Subcutaneous adipose tissue (tissue), 4 donors: Measurements from ENCODE around the gene TMPRSS11A. TPM values are rescaled to one million over a fixed set of nuclear protein-coding genes. Genes with fewer than 3 reads are reported as not detected.

Source experiments
- total RNA-seq, 4 donors: library from RNA; depleted of rRNA; stranded (reverse); fragments of >200 nt; gene quantifications; one replicate each; pipeline ENCODE4 v1.1.0, GENCODE V29; 2016
- TF ChIP-seq, protein P1 (sequence below): fragments of 450-650 bp; IDR thresholded peaks from one replicate; pipeline ENCODE4 v1.5.1; 2016; ENCODE audit warnings: low read depth, mild to moderate bottlenecking, control low read depth, antibody characterized with exemption, moderate library complexity

The TMPRSS11A gene
- total RNA-seq, 4 donors from 2014 or later, result not detected

DNA sequence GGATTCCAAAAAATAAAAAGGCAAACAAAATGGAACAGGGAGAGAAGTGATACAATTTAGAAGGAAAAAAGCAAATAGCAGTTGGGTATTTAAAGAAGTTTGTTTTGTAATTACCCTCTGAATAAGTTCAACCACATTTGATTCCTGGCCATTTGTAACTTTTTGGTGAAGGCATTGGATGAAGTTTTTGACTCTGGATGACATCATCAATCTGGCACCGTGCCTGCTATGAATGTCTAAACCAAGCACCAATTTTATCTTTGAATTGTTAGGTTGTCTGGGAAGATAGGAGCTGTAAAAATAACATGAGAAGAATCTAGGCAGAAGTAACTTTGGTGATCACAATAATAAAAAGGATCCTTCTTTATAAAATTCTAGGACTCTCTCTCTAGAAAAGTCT, 29.5 kb downstream of the TMPRSS11A start:
- TF ChIP-seq, protein P1, sequence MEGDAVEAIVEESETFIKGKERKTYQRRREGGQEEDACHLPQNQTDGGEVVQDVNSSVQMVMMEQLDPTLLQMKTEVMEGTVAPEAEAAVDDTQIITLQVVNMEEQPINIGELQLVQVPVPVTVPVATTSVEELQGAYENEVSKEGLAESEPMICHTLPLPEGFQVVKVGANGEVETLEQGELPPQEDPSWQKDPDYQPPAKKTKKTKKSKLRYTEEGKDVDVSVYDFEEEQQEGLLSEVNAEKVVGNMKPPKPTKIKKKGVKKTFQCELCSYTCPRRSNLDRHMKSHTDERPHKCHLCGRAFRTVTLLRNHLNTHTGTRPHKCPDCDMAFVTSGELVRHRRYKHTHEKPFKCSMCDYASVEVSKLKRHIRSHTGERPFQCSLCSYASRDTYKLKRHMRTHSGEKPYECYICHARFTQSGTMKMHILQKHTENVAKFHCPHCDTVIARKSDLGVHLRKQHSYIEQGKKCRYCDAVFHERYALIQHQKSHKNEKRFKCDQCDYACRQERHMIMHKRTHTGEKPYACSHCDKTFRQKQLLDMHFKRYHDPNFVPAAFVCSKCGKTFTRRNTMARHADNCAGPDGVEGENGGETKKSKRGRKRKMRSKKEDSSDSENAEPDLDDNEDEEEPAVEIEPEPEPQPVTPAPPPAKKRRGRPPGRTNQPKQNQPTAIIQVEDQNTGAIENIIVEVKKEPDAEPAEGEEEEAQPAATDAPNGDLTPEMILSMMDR, result no peak

DNA sequence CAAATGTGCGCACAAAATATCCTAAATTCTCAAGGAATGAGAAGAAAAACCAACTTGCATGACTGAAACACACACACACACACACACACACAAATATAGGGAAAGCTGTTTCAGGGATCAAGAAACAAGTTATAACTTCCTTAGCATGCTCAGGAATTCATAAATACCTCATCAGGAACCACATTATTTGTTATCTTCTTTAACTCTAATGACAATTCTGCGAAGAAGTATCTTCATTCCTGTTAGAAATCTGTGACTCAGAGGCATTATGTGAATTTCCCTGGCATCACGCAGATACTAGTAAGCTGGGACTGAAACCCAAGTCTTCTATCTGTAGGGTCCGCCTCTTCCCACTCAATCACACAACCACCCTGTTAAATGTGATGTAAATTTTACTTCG, 30.3 kb downstream of the TMPRSS11A start:
- TF ChIP-seq, protein P1, result no peak

DNA sequence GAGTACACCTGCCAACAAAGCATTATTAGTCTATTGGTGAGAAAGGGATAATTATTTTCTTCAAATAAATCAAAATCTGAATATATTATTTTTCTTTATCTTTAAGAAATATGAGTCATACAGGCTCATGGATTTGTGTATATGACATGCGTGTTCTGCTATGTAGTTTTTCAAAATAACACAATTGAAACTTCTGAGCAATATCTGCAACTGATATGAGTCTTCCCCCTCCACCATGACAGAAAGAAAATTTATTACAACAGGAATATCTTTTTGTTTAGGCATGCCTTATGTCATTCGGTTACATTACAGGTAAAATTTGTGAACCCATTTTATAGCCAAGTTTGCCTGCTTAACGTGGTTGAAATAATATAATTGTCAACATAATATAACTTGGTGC, 32.0 kb downstream of the TMPRSS11A start:
- TF ChIP-seq, protein P1, result no peak

DNA sequence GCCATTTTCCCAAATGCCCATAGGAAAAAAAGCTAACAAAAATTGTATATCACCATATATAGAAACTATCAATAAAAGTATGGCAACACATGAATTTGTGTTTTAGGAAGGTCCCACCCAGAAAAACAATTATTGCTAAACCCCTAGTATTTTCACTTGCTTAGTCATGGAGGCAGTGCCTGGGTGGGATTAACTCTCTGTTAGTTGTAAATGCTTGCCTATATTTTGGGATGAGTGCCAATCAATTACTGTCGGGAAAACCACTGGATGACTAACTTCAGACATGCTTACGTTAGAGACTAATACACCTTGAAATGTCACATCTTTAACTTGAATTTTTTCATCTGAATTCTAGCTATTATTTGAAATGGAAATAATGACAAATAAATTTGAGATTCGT, 33.9 kb downstream of the TMPRSS11A start:
- TF ChIP-seq, protein P1, result no peak

DNA sequence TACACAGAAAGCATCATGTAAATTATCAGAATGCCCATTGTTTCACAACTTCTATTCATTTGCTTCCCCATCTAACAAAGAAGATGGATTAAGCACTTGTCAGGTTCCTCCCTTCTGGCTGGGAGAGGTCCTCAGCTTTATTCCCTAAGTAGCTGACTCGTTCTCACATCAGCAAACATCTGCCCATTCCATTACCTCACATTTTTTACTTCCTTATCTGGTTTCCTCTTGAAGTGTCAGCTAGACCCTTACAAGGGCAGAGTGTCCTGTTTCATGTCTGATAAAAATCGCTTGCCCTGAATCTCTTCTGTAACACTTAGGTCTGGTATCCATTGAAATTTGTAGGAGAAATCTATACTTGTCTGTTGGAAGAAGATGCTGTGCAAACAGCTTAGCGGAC, 34.7 kb downstream of the TMPRSS11A start:
- TF ChIP-seq, protein P1, result no peak

DNA sequence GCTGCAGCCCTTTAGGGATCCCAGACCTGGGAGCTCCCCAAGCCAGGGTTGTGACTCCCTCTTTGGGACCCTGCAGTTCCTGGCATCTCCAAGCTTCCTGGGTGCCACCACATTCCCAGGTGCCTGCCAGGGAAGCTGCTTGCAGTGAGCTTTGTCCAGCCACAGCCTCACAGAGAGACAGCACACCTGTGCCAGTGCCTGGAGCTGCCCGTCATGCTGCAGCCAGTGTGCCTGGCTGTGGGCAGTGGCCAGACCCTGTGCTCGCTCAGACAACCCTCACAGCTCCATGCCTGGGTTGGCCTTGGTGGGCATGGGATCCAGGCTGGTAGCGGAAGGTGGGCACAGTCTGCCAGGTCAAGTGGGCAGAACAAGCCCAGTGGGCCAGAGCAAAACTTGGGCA, 36.0 kb downstream of the TMPRSS11A start:
- TF ChIP-seq, protein P1, result no peak

DNA sequence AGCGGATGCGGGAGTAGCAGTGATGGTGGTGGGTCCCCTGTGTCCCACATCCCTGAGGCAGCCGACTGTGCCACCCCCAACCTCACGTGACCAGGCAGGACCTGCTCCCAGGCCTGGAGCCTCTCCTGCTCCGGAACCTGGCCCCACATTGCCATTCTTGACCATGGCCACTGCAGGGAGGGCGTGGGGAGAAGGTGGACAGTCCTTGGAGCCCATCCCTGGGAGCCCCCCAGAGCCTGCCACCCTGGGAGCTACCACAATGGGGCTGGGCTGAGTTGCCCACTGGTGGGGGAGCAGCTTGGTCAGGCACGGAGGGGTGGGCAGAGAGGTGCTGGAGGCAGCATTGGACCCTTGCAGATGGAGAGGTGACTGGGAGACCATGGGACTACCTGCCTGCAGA, 36.8 kb downstream of the TMPRSS11A start:
- TF ChIP-seq, protein P1, result no peak
